A673 (cell line): ENCODE data around the gene ELL2. TPM values are rescaled to one million over a fixed set of nuclear protein-coding genes. Genes with fewer than 3 reads are reported as not detected.
"Not testable (repeated sequence)": the region's sequence is repeated elsewhere in the genome, so short reads cannot be mapped to it uniquely, and the experiment has no call there.

Experiments
- BruUV-seq: library from RNA; stranded (reverse); fragments of 400-500 nt; replicated peaks from 2 replicates; lab custom pipeline; 2021; lab: Mats Ljungman, UMichigan
- CTCF ChIA-PET: fragments of 300-600 bp; sonication (Branson Sonifier 250); formaldehyde crosslinking; loops from one replicate; lab custom pipeline; 2022; ENCODE audit warnings: antibody characterized with exemption; lab: Charles Lee
- POLR2A ChIA-PET: fragments of 300-600 bp; sonication (Branson Sonifier 250); formaldehyde crosslinking; loops from one replicate; lab custom pipeline; 2022; ENCODE audit warnings: antibody characterized with exemption; ENCODE audit not compliant: low non-redundant PET; lab: Charles Lee
- DNase-seq: peaks from one replicate; pipeline ENCODE4 v3.0.0-alpha.2; 2015; ENCODE audit warnings: low spot score
- H3K27ac ChIP-seq: fragments of 200-600 bp; sonication (generic); 2 replicates; pipeline ENCODE4 v1.5.1; 2016; ENCODE audit warnings: mixed run types, low read depth, mild to moderate bottlenecking, mixed read lengths, antibody characterized with exemption, low read length; ENCODE audit not compliant: poor library complexity, severe bottlenecking
- H3K27me3 ChIP-seq: fragments of 200-600 bp; sonication (generic); replicated peaks from 2 replicates; pipeline ENCODE4 v1.6.1; 2017; ENCODE audit warnings: mixed run types, low read depth, mild to moderate bottlenecking, mixed read lengths, antibody characterized with exemption, low read length; ENCODE audit not compliant: insufficient read depth, poor library complexity
- H3K36me3 ChIP-seq: fragments of 200-600 bp; sonication (generic); 2 replicates; pipeline ENCODE4 v1.6.1; 2016; ENCODE audit warnings: mixed run types, mild to moderate bottlenecking, mixed read lengths, antibody characterized with exemption, low read length; ENCODE audit not compliant: insufficient read depth, poor library complexity, severe bottlenecking
- H3K4me1 ChIP-seq: fragments of 200-600 bp; sonication (generic); 2 replicates; pipeline ENCODE4 v1.6.1; 2017; ENCODE audit warnings: mixed run types, mild to moderate bottlenecking, mixed read lengths, antibody characterized with exemption, low read length; ENCODE audit not compliant: insufficient read depth, poor library complexity, severe bottlenecking
- H3K4me3 ChIP-seq: fragments of 200-600 bp; sonication (generic); 2 replicates; pipeline ENCODE4 v1.5.1; 2016; ENCODE audit warnings: low read depth, mixed run types, mild to moderate bottlenecking, mixed read lengths, low read length; ENCODE audit not compliant: poor library complexity, severe bottlenecking
- H3K9me3 ChIP-seq: fragments of 200-600 bp; sonication (generic); 2 replicates; pipeline ENCODE4 v1.6.1; 2016; ENCODE audit warnings: mixed run types, low read depth, mild to moderate bottlenecking, mixed read lengths, antibody characterized with exemption, low read length; ENCODE audit not compliant: poor library complexity, severe bottlenecking
- CTCF ChIP-seq: fragments of 300-800, 200-600 bp; sonication (generic); conservative IDR thresholded peaks from 2 replicates; pipeline ENCODE4 v1.5.1; 2017; ENCODE audit warnings: low read depth, mild to moderate bottlenecking, antibody characterized with exemption, low read length, moderate library complexity, mixed read lengths
- EZH2 ChIP-seq: fragments of 200-600 bp; sonication (generic); IDR thresholded peaks from 2 replicates; pipeline ENCODE4 v1.6.1; 2017; ENCODE audit warnings: borderline replicate concordance, low read depth, mild to moderate bottlenecking, mixed read lengths, antibody characterized with exemption, low read length; ENCODE audit not compliant: poor library complexity, severe bottlenecking
- intact Hi-C: fragments of 100-400 bp; cut with micrococcal nuclease; formaldehyde crosslinking; loops from one replicate; pipeline ENCODE4 v1.10.0; 2022; ENCODE audit not compliant: unreplicated experiment
- total RNA-seq: library from RNA; stranded (reverse); gene quantifications from 2 replicates; pipeline ENCODE4 v1.2.3, GENCODE V29; 2021

The ELL2 gene
- total RNA-seq, 1 experiment from 2014 or later: 12.0 TPM

- intact Hi-C loops: no loop called here
- Histone ChIP-seq H3K4me3 (no peak overlapping the region), H3K36me3 (no peaks in the 10 kb centered on the region), H3K4me1 (no peaks in the 10 kb centered on the region), H3K27ac (no peak overlapping the region), H3K27me3 (no peaks in the 10 kb centered on the region), H3K9me3 (no peaks in the 10 kb centered on the region)
- no TSS peak for BruUV-seq
- ChIA-PET CTCF (interaction anchor here (0.6 kb wide), 2 partner anchors 11 to 90 kb away, joined by 3 read pairs; no protein-coding TSS in a partner anchor), POLR2A (no interaction called here)
- no peak for TF ChIP-seq EZH2
- TF ChIP-seq CTCF: no peak
- no peak for DNase-seq
These were observed 90.4 kb downstream of the ELL2 start for GRCh38 chr5:95871146-95871806.

GRCh38 chr5:95870105-95870672 lies 91.5 kb downstream of the ELL2 start:
- Histone ChIP-seq H3K4me3 (no peak overlapping the region), H3K4me1 (no peaks in the 10 kb centered on the region), H3K27ac (no peak overlapping the region), H3K27me3 (no peaks in the 10 kb centered on the region), H3K9me3 (no peaks in the 10 kb centered on the region), H3K36me3 (no peaks in the 10 kb centered on the region)
- DNase-seq: no peak
- ChIA-PET CTCF (no interaction called here), POLR2A (no interaction called here)
- TF ChIP-seq CTCF (no peak), EZH2 (no peak)
- BruUV-seq: no TSS peak
- intact Hi-C loops: no loop called here

GRCh38 chr5:95869173-95869855 lies 92.3 kb downstream of the ELL2 start:
- CTCF ChIA-PET: not testable (repeated sequence)

More at GRCh38 chr5:95869173-95869855, 92.3 kb downstream of the ELL2 start:
- H3K27ac ChIP-seq, POLR2A ChIA-PET, DNase-seq, H3K4me1 ChIP-seq, H3K9me3 ChIP-seq, BruUV-seq, H3K36me3 ChIP-seq, H3K27me3 ChIP-seq, H3K4me3 ChIP-seq, intact Hi-C loops: not testable (repeated sequence)
